Measurements from ENCODE around the gene H6PD.
"Not testable (repeated sequence)": the region's sequence is repeated elsewhere in the genome, so short reads cannot be mapped to it uniquely, and the experiment has no call there.

H6PD gene

GRCh38 chr1:9296850-9297249 is 62.3 kb downstream of the H6PD start:
- no peak for TF ChIP-seq CTCF (IDR thresholded peaks at IDR 0.05; ENCODE audit: borderline replicate concordance, insufficient read depth, low read depth, low read length)
- no peak overlapping the region for H3K4me3 ChIP-seq (ENCODE audit: low read depth, low read length)

GRCh38 chr1:9297831-9298230 is 63.3 kb downstream of the H6PD start:
- H3K4me3 ChIP-seq (ENCODE audit: low read depth, low read length): no peak overlapping the region
- TF ChIP-seq CTCF (IDR thresholded peaks at IDR 0.05; ENCODE audit: borderline replicate concordance, insufficient read depth, low read depth, low read length): no peak

- no peak for TF ChIP-seq CTCF (IDR thresholded peaks at IDR 0.05; ENCODE audit: borderline replicate concordance, insufficient read depth, low read depth, low read length)
- no peak overlapping the region for H3K4me3 ChIP-seq (ENCODE audit: low read depth, low read length)
These were observed 63.7 kb downstream of the H6PD start for GRCh38 chr1:9298282-9298681.

GRCh38 chr1:9299571-9300541 is 65.3 kb downstream of the H6PD start:
- H3K4me3 ChIP-seq (ENCODE audit: low read depth, low read length): not testable (repeated sequence)

GRCh38 chr1:9300573-9300972 is 66.0 kb downstream of the H6PD start:
- no peak overlapping the region for H3K4me3 ChIP-seq (ENCODE audit: low read depth, low read length)
- TF ChIP-seq CTCF (IDR thresholded peaks at IDR 0.05; ENCODE audit: borderline replicate concordance, insufficient read depth, low read depth, low read length): no peak

GRCh38 chr1:9302745-9303524 is 68.4 kb downstream of the H6PD start:
- no peak for TF ChIP-seq CTCF (IDR thresholded peaks at IDR 0.05; ENCODE audit: borderline replicate concordance, insufficient read depth, low read depth, low read length)
- no peak overlapping the region for H3K4me3 ChIP-seq (ENCODE audit: low read depth, low read length)

GRCh38 chr1:9303916-9304315 is 69.3 kb downstream of the H6PD start:
- H3K4me3 ChIP-seq (ENCODE audit: low read depth, low read length): no peak overlapping the region
- no peak for TF ChIP-seq CTCF (IDR thresholded peaks at IDR 0.05; ENCODE audit: borderline replicate concordance, insufficient read depth, low read depth, low read length)
